ENCODE results near the gene MCC.

Gene MCC

DNA sequence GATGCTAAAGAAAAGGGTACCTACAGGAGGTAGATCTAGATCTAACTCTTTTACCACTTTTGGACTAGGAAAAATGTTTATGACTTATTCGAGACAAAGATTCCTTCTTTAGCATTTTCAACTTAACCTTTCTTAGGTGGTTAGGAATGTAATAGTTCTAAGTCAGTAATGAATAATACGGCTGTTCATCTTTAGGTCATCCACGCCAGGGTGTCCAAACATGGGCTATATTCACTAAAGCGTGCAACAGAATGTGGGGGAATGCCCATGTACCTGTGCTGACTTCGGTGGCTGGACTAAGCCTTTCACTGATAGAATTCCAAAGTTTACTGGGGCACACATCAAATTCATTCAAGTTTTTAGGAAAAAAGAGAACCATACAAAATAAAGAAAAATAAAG is 218.2 kb downstream of the MCC start:
- DNase-seq (ENCODE audit: low read depth) = no peak

GRCh38 chr5:113269023-113269997 is 218.9 kb downstream of the MCC start:
- DNase-seq (ENCODE audit: low read depth) = no peak

DNA sequence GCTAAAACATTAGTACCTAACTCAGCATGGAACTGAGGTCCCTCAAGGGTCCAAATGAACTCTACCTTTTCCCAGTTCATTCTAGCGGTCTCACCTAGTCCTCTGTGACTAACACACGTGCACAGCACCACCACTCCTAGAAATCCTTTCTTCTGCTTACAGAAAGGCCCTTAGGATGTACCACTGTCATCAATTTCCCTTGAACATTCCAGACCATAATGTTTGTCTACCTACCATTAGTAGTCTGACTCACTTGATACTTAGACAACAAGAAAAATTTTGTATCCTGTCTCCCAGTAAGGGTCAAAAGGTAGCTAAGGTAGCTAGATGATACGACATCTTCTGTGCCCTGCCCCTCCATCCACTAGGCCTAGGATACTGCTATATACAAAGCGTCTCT is 220.0 kb downstream of the MCC start:
- no peak for DNase-seq (ENCODE audit: low read depth)

DNA sequence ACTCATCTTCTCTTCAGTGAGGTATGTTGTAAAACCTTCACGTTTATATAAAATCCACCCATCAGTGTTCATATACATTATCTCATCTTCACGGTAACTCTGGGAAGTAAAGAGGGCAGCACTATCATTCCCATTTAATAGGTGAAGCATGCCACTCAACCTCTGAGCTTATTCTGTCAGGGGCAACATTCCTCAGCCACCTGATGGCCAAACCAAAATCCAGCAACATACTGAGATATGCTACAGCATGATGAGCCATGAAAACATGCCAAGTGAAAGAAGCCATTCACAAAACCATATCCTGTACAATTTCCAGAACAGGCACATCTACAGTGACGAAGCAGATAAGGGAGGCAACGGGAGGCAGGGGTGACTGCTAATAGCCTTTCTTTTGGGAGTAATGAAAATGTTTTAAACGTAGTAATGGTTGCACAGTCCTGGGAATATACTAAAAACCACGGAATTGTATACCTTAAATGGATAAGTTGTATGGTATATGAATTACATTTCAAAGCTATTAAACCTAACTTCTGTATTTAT is 220.8 kb downstream of the MCC start:
- DNase-seq (ENCODE audit: low read depth) = no peak

- no peak for DNase-seq (ENCODE audit: low read depth)
These were observed 221.4 kb downstream of the MCC start for GRCh38 chr5:113266913-113267227.

DNA sequence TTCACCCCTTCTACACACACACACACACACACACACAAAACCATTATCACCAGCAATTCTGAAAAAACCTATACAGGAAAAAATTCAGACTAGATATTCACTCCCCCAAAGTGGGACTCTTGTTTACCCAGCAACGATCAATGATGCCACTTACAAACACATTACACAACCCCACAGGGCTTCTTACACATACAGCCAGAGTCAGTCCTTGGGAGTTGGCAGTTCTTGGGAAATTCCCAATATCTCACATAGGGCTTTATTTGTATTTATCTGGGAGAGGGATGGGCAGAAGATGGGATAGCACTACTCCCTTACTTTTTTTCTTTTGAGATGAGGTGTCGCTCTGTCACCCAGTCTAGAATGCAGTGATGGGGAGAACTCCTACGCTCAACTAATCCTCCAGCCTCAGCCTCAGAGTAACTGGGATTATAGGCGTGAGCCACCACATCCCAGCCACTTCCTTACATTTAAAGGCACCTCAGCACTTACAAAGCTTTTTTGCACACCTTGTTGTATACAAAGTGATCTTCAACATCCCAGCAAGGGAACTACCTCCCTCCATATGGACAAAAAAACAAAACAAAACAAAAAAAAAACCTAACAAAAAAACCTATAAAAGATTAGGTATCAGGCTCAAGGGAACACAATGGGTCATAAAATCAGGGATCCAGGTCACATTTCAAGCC is 221.9 kb downstream of the MCC start:
- no peak for DNase-seq (ENCODE audit: low read depth)

DNA sequence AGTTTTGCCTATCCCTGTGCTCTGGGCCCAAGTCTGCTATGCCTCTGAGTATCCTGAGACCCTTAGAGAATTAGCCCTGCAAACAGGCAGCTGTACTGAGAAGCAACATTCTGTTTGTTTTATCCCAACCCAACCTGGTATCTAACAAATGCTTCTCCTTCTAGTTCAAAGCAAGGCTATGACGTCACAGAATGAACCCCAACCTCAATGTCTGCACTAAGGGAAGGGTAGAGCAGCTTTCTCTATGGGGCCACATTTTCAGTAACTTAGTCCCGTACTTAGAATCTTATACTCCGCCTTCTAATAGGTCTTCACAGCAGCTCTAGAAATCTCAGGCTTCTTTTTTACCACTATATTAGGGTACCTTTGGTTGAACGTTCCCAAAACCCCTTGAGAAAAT is 223.1 kb downstream of the MCC start:
- no peak for DNase-seq (ENCODE audit: low read depth)

DNA sequence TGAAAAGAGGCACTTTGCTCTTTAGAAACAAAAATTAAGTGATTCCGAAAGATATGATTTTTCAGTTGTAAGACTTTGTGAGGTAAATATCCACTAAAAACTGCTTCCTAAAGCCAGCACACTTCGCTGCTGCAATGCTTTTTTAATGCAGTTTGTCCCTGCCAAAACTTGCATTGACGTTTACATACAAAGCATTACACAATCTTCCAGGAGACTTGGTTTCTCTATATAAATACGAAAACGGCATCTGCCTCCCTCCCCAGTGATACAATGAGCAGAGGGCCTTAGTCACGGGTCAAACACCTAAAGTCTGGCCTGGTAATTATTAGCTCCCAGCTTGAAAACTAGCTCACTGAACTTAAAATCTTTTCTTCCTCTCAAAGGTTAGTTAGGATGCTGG is 224.2 kb downstream of the MCC start:
- DNase-seq (ENCODE audit: low read depth) = no peak

DNA sequence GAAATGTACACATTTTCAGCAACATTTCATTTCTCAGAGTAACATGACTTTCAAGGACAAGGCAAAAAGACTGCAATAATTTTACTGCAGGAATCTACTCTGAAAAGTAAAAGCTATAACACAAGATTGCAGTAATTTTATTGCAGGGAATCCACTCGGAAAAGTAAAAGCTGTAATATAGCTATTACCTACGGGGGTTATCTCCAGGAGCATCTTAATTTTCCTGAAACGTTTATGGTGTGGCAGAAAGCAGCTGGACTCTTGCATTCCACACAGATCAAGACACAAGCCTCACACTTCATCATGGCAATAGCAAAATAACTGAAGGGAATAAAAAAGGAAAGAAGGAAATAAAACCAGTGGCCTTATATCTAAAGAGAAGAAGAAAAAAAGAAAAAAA is 224.7 kb downstream of the MCC start:
- DNase-seq (ENCODE audit: low read depth) = no peak

GRCh38 chr5:113262674-113263073 is 225.6 kb downstream of the MCC start:
- DNase-seq (ENCODE audit: low read depth) = no peak

GRCh38 chr5:113259034-113259433 is 229.2 kb downstream of the MCC start:
- no peak for DNase-seq (ENCODE audit: low read depth)

- DNase-seq (ENCODE audit: low read depth) = no peak
These were observed 230.7 kb downstream of the MCC start for GRCh38 chr5:113257545-113257944.

DNA sequence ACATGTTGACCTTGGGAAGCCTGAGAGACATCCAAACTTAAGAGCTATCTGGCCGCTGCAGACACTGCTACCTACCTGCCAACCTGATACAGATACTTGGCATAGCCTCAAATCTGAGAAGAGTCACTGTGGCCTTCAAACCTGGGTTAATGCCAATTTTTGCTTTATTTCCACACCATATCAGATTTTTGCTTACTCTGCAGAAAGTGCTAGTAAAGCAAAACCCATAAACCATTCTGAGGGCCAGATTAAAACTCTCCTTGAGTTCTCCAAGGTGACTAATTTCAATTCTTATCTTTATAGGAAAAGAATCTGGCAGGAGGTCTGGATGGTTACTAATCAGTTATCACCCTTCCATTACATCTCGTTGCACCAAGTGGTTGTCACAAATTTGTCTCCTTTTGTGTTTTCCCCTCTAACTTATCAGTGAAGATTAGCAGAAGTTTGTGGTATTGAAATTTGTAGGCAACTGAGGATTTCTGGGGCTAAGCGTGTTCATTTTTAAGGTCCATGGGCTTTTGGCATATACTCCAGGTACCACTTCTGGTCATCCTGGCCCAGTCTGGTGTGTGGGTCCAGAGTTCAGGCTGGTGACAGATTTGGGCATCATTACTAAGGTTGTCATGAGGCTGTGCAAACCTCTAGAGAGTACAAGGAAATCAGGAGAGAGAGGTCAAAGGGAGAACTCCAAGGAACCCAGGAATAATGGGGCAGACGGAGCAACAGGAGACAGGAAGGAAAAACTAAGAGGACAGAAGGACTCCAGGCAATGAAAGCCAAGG is 231.4 kb downstream of the MCC start:
- no peak for DNase-seq (ENCODE audit: low read depth)

DNA sequence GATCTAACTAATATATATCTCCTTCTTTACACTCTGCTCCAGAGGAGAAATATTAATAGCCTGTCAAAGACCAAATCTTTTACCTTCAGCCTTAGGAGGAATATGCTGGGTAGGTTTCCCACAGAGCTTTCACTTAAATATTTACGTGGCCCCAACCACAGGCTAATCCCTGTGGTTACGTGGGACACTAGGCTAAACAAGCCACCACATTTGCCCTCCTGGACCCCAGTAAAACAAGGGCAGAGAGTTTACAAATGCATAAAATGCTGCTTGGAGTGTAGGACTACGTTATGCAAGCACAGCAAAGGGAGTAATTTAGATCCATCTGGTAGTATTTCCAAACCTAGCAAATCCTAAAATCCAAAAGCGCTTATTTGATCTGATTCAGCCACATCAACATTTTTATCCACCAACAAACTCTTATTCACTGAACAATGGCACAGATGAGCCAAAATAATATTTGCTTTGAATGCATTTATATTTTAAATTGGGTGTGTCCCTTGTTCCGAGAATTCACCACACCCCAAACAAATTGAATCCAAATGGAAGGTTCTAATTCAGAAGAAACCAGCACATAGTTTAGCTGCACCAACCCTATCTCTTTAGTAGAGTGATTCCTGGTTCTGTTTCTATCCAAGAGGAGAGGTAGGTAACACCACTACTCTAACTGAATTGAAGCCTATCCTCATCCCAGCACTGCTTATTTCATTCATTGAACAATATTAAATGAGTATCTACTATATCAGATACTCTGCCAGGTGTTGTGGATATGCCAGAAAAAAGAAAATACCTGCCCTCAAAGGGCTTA is 232.5 kb downstream of the MCC start:
- no peak for DNase-seq (ENCODE audit: low read depth)

DNA sequence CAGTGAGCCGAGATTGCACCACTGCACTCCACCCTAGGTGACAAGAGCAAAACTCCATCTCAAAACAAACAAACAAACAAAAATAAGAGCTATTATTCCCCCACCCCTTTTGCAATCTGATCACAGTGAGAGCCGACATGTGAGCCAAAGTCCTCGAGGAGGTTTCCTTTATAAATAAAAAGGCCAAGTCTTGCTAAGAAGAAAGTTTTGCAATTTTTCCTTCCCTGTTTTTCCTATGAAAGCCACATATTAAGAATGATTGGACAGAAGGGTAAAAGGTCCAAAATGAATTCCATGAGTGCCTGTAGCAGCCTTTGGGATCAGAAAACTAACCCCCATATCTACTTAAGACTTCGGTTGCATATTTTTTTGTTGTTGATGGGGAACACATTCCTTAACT is 233.1 kb downstream of the MCC start:
- DNase-seq (ENCODE audit: low read depth) = no peak

GRCh38 chr5:113253037-113253436 is 235.2 kb downstream of the MCC start:
- no peak for DNase-seq (ENCODE audit: low read depth)

DNA sequence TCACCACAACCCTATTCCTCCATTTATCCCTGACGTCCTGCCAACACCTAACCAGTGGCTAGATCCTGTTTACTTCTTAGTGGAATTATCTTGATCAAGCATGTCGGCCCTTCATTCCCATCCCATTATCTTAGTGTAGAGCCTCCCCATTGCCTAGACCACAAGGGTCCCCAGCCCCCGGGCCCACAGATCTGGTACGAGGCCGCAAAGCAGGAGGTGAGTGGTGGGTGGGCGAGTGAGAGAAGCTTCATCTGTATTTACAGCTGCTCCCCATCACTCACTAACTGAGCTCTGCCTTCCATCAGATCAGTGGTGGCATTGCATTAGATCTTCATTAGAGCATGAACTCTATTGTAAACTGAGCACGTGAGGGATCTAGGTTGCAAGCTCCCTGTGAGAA is 236.2 kb downstream of the MCC start:
- no peak for DNase-seq (ENCODE audit: low read depth)

DNA sequence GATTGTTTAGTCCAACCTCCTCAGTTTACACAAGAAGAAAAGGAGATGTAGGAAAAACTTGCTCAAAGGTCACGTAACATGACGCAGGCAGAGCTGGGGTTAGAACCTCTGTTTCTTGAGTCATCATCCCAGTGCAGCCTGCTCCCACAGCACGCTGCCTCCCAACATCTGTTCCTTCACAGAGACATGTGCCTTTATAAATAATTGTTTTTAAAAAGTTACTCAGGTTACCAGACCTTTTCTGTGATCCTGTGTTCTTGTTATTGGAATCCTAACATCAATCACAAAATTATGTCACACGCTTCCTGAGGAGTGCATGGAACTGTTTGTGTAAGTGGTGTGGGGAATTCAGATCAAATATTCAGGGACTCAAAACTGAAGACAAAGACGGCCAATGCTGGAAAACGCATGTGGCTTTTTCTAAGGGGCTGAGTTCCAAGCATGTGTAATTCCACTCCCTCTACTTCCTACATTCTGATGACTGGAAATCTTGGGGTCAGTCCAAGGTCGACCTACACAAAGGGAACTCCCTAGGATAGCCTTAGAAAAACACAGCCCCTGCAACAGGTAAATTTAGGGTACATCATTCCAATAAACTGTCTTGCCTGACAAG is 237.8 kb downstream of the MCC start:
- no peak for DNase-seq (ENCODE audit: low read depth)

DNA sequence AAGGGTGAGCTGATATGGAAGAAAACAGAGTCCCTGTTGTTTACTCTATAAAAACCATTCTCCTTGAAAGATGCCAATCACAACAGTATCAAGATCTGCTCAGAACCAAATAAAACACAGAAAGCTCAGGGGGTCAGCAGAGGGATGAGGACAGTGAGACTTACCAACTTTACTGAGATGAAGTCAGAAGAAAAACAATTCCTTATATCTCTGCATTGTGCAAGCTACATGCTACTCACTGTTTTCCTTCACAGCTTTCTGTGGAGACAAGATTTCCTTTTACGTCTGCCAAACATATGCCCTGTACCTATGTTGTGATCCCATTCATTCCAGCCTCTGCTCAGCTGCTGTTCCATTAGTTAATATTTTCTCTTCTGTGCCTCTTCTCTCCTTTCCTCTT is 239.0 kb downstream of the MCC start:
- DNase-seq (ENCODE audit: low read depth) = no peak

GRCh38 chr5:113246361-113246870 is 241.8 kb downstream of the MCC start:
- DNase-seq (ENCODE audit: low read depth) = no peak

Measured in activated T-helper 9 cell treated with anti-CD3 and anti-CD28 coated beads, Interleukin-2, amount 50 U/mL, for 16 hours (primary cell).